ENCODE results near the gene ADARB2. TPM values are rescaled to one million over a fixed set of nuclear protein-coding genes. Genes with fewer than 3 reads are reported as not detected.

ADARB2 gene
- total RNA-seq, 2 donors from 2014 or later: 0.27 TPM; not detected in 1

DNA sequence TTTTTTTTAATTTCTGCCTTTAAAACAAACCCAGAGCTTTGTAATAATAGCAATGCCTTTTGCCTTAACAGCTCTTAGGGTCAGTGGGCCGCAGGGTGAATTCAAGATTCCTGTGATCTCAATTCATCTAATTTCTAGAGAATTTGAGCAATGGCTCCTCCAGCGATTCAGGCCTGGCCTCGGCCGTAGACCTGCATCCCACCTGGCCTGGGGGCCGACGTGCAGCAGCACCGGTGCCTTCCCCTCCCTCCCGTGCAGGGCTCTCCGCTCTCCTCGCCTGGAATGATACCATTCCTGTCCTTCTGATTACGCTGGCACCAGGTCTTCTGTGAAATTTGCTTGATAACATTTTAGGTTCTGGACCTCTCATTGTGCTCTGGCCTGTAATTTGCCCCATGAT is 172.5 kb downstream of the ADARB2 start:
- ATAC-seq (no peak), DNase-seq (no peak)
- intact Hi-C loops (cut with DNase I): no loop called here

DNA sequence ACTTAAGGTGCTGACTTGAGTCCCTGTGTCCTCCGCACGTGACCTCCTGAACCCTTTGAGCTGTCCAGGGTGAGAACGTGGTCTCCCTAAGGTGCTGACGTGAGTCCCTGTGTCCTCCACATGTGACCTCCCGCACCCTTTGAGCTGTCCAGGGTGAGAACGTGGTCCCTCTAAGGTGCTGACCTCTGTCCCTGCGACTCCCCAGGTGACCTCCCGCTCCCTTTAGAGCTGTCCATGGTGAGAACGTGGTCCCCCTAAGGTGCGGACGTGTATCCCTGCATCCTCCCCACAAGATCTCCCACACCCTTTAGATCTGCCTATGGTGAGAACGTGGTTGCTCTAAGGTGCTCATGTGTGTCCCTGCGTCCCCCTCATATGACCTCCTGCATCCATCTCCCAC is 174.3 kb downstream of the ADARB2 start:
- intact Hi-C loops (cut with DNase I): no loop called here
- ATAC-seq: no peak
- no peak for DNase-seq

GRCh38 chr10:1561731-1562337 is 175.5 kb downstream of the ADARB2 start:
- DNase-seq (no peak), ATAC-seq (no peak)
- intact Hi-C loops (cut with DNase I): no loop called here

GRCh38 chr10:1560535-1561192 is 176.7 kb downstream of the ADARB2 start:
- ATAC-seq (no peak), DNase-seq (no peak)
- intact Hi-C loops (cut with DNase I): no loop called here

DNA sequence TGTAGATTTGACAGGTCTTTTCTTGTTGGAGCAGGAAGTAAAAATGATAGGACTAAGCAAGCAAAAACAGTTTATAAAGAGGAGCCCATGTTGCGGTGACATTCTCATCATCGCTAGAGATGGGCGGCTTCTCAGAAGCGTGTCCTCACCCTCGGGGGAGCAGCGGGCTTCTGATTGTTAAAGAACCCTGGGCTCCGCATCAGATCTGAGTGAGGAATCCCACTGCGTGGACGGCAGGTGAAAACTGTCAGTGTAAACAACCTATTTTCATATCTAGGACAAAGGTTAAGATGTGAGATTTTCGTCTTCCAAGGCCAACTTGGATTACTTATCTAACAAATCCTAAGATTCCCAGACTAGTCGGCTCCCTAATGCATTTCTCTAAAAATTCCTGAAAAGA is 177.6 kb downstream of the ADARB2 start:
- DNase-seq (no peak), ATAC-seq (no peak)
- intact Hi-C loops (cut with DNase I): no loop called here

GRCh38 chr10:1559311-1559710 is 178.0 kb downstream of the ADARB2 start:
- ATAC-seq: no peak
- intact Hi-C loops (cut with DNase I): no loop called here
- no peak for DNase-seq

GRCh38 chr10:1558906-1559305 is 178.4 kb downstream of the ADARB2 start:
- DNase-seq (no peak), ATAC-seq (no peak)
- intact Hi-C loops (cut with DNase I): no loop called here

GRCh38 chr10:1557081-1557480 is 180.2 kb downstream of the ADARB2 start:
- intact Hi-C loops (cut with DNase I): no loop called here
- ATAC-seq (no peak), DNase-seq (no peak)

DNA sequence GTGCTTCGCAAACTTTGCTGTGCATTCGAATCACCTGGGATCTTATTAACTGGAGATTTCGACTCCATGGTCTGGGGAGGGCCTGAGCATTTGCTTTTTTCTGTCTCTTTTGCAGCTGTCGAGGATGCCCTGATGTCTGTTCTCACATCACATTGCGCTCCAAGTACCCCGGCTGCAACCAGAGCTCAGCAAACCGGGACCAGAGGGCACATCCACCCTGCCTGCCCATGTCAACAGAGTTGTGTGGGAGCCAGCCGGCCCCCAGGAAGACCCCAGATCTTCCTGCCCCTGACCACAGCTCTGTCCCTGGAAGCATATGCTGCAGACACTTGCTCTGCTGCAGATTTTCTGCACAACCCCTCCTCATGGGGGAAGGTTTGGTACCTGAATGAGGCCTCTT is 180.8 kb downstream of the ADARB2 start:
- DNase-seq (no peak), ATAC-seq (no peak)
- intact Hi-C loops (cut with DNase I): no loop called here

DNA sequence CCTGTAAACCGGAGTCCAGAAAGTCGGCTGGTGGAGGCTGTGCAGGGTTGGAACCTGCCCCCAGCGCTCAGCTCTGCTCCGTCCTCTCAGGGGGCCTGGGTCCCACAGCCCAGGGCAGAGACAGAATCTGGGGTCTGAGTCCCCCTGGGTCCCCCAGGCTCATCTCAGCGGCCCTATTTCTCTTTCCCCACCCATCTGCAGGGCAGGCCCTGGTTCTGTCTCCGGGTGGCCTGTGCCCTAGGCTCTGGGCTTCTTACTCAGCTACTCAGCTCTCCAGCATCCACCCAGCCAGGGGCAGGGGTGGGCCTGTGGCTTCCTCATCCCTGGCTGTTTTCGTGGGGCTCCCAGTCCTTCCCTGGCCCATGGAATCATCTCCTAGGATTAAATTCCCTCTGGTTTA is 183.4 kb downstream of the ADARB2 start:
- ATAC-seq (no peak), DNase-seq (no peak)
- intact Hi-C loops (cut with DNase I): no loop called here

- ATAC-seq (no peak), DNase-seq (no peak)
- intact Hi-C loops (cut with DNase I): no loop called here
Measured at GRCh38 chr10:1552881-1553670, 184.2 kb downstream of the ADARB2 start.

GRCh38 chr10:1552406-1552805 is 184.9 kb downstream of the ADARB2 start:
- ATAC-seq (peak; percentile 19 to 24), DNase-seq (no peak)
- intact Hi-C loops (cut with DNase I): no loop called here

- intact Hi-C loops (cut with DNase I): no loop called here
- ATAC-seq: no peak
- no peak for DNase-seq
Measured at GRCh38 chr10:1551636-1552338, 185.5 kb downstream of the ADARB2 start.

DNA sequence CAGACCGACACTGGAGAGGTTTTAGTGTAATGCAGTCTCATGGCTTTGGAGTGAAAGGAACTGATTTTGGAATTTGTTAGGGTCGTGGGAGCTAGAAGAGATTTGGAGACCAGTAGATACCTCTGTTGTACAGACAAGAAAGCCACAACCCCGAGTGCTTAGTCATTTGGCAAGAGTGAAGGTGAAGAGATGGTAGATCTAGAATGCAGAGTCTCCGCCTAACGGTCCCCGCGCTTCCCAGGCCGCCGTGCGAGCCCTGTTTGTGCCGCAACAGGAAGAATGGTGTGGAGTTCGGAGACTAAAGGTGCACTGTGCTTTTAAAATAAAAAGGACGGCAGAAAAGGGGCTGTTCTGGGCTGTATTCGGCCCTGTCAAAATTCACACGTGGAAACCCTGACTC is 186.7 kb downstream of the ADARB2 start:
- intact Hi-C loops (cut with DNase I): no loop called here
- ATAC-seq (no peak), DNase-seq (no peak)

- DNase-seq: no peak
- no peak for ATAC-seq
- intact Hi-C loops (cut with DNase I): no loop called here
Measured at GRCh38 chr10:1550291-1550595, 187.1 kb downstream of the ADARB2 start.

DNA sequence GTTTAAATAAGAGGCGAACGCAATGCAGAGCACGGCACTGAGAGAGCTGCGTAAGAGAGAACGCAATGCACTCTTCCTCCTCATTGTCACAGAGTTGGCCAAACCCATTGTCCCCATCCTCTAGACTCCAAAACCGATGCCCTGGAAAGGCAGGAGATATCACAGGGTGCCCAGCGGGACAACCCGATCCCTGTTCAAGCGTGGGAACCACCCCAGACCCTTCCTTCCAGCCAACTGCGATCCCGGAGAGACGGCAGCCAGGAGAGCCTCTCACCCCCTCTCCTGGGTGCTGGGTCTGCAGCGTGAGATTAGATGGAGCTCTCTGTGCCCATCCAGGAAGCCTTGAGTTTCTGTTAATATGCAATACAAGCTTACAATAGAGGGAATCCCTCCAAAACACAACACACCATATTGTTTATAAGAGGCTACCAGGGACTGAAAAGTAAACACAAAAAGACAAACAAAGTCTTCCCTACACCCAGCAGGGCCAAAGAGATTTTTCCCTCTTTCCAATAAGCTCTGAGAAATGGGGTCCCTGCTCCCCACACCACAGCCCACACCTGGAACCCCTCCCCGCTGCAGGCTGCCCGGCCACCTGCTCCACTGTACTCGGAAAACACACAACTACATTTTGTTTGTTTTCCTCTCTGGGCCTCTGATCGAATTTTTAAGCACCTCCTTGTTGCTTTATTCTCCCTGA is 187.6 kb downstream of the ADARB2 start:
- intact Hi-C loops (cut with DNase I): no loop called here
- no peak for ATAC-seq
- no peak for DNase-seq

GRCh38 chr10:1548596-1548995 is 188.7 kb downstream of the ADARB2 start:
- DNase-seq (no peak), ATAC-seq (no peak)
- intact Hi-C loops (cut with DNase I): no loop called here

GRCh38 chr10:1548146-1548545 is 189.2 kb downstream of the ADARB2 start:
- DNase-seq (no peak), ATAC-seq (no peak)
- intact Hi-C loops (cut with DNase I): no loop called here

- DNase-seq (no peak), ATAC-seq (no peak)
- intact Hi-C loops (cut with DNase I): no loop called here
Measured at GRCh38 chr10:1546431-1547110, 190.8 kb downstream of the ADARB2 start.

Data from left cardiac atrium (tissue), 4 donors.